SU-DHL-6 (cell line): ENCODE data around the gene NAIF1.

Experiments
- EZH2phosphoT487 ChIP-seq: fragments of 200-600 bp; sonication (generic), shearing (Covaris generic); conservative IDR thresholded peaks from 2 replicates; pipeline ENCODE4 v1.6.1; 2018; ENCODE audit warnings: mild to moderate bottlenecking, antibody characterized with exemption, low read length, moderate library complexity, mixed read lengths
- TF ChIP-seq, protein P1 (sequence below): fragments of 200-600 bp; sonication (generic); IDR thresholded peaks from one replicate; pipeline ENCODE4 v1.5.1; 2017; ENCODE audit warnings: antibody characterized with exemption, mild to moderate bottlenecking, low read length, moderate library complexity; ENCODE audit not compliant: insufficient read depth, poor library complexity, severe bottlenecking

- TF ChIP-seq, protein P1, sequence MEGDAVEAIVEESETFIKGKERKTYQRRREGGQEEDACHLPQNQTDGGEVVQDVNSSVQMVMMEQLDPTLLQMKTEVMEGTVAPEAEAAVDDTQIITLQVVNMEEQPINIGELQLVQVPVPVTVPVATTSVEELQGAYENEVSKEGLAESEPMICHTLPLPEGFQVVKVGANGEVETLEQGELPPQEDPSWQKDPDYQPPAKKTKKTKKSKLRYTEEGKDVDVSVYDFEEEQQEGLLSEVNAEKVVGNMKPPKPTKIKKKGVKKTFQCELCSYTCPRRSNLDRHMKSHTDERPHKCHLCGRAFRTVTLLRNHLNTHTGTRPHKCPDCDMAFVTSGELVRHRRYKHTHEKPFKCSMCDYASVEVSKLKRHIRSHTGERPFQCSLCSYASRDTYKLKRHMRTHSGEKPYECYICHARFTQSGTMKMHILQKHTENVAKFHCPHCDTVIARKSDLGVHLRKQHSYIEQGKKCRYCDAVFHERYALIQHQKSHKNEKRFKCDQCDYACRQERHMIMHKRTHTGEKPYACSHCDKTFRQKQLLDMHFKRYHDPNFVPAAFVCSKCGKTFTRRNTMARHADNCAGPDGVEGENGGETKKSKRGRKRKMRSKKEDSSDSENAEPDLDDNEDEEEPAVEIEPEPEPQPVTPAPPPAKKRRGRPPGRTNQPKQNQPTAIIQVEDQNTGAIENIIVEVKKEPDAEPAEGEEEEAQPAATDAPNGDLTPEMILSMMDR: no peak
- TF ChIP-seq EZH2phosphoT487: no peak
These were observed 20.1 kb upstream of the NAIF1 start for GRCh38 chr9:128087262-128087661.
